SK-N-SH (cell line): Measurements from ENCODE around the gene POP5. TPM values are rescaled to one million over a fixed set of nuclear protein-coding genes. Genes with fewer than 3 reads are reported as not detected.

ENCODE experiments used
- CTCF ChIA-PET: fragments of 300-600, 350-600 bp; formaldehyde crosslinking; extraction: SDS; loops from one replicate; lab custom pipeline; 2021; lab: Yijun Ruan, JAX
- POLR2A ChIA-PET: fragments of 350-600 bp; sonication (Branson Sonifier 250); formaldehyde crosslinking; extraction: SDS; loops from one replicate; lab custom pipeline; 2020; ENCODE audit warnings: antibody characterized with exemption, inconsistent platforms; lab: Yijun Ruan, JAX
- DNase-seq: peaks from one replicate; pipeline ENCODE4 v3.0.0; 2012
- H2AFZ ChIP-seq: fragments of 200-600 bp; sonication (generic); 2 replicates; pipeline ENCODE4 v1.8.1; 2016; ENCODE audit warnings: antibody characterized with exemption, mild to moderate bottlenecking, low read depth
- H3F3A ChIP-seq: fragments of 200-600 bp; sonication (generic); replicated peaks from 2 replicates; pipeline ENCODE3; 2016; ENCODE audit warnings: antibody characterized with exemption, mild to moderate bottlenecking; ENCODE audit not compliant: insufficient read depth
- H3K27ac ChIP-seq, 2 experiments: fragments of 200-500 bp in 1 of 2; fragments of 200-600 bp in 1 of 2; sonication (Bioruptor generic) in 1 of 2; sonication (generic), shearing (Covaris generic) in 1 of 2; 2 replicates each; pipeline versions ENCODE4 v1.5.1 to v1.6.1; 2014 to 2016; ENCODE audit warnings: low read depth in 2 of 2, inconsistent platforms in 1 of 2, low read length in 1 of 2, mild to moderate bottlenecking in 1 of 2, mixed read lengths in 1 of 2
- H3K27me3 ChIP-seq: fragments of 200-600 bp; sonication (generic), shearing (Covaris generic); 2 replicates; pipeline ENCODE4 v1.6.1; 2016; ENCODE audit warnings: mixed run types; ENCODE audit not compliant: insufficient read depth
- H3K36me3 ChIP-seq, 2 experiments: fragments of 200-500 bp in 1 of 2; fragments of 200-600 bp in 1 of 2; sonication (Bioruptor generic) in 1 of 2; sonication (generic) in 1 of 2; replicated peaks in 1 of 2; 2 replicates each; pipeline versions ENCODE3 to v1.5.1; 2014 to 2016; ENCODE audit warnings: low read length in 1 of 2, mild to moderate bottlenecking in 1 of 2; ENCODE audit not compliant: insufficient read depth in 2 of 2, control insufficient read depth in 1 of 2
- H3K4me1 ChIP-seq, 2 experiments: fragments of 200-500 bp in 1 of 2; fragments of 200-600 bp in 1 of 2; sonication (Bioruptor generic) in 1 of 2; sonication (generic), shearing (Covaris generic) in 1 of 2; 2 replicates each; pipeline versions ENCODE4 v1.5.1 to v1.6.1; 2014 to 2016; ENCODE audit warnings: low read depth in 1 of 2, low read length in 1 of 2, mixed run types in 1 of 2; ENCODE audit not compliant: insufficient read depth in 2 of 2, control insufficient read depth in 1 of 2
- H3K4me2 ChIP-seq: fragments of 200-600 bp; sonication (generic), shearing (Covaris generic); 2 replicates; pipeline ENCODE4 v1.6.1; 2017; ENCODE audit warnings: mixed run types
- H3K4me3 ChIP-seq, 2 experiments: fragments of 200-500 bp in 1 of 2; fragments of 200-600 bp in 1 of 2; sonication (Bioruptor generic) in 1 of 2; sonication (generic), shearing (Covaris generic) in 1 of 2; 2 replicates each; pipeline versions ENCODE4 v1.5.1 to v1.8.1; 2014 to 2016; ENCODE audit warnings: low read depth in 2 of 2, inconsistent platforms in 1 of 2, low read length in 1 of 2, mild to moderate bottlenecking in 1 of 2, mixed read lengths in 1 of 2, moderate library complexity in 1 of 2
- H3K79me2 ChIP-seq: fragments of 200-600 bp; sonication (generic); 2 replicates; pipeline ENCODE4 v1.8.1; 2017; ENCODE audit warnings: mild to moderate bottlenecking; ENCODE audit not compliant: insufficient read depth
- H3K9ac ChIP-seq: fragments of 200-600 bp; sonication (generic); 2 replicates; pipeline ENCODE4 v1.6.1; 2017; ENCODE audit warnings: mixed run types
- H3K9me2 ChIP-seq: fragments of 200-600 bp; sonication (generic); 2 replicates; pipeline ENCODE4 v1.6.1; 2017; ENCODE audit warnings: mixed run types
- H3K9me3 ChIP-seq: fragments of 200-600 bp; sonication (generic); 2 replicates; pipeline ENCODE4 v1.6.1; 2017; ENCODE audit warnings: mixed run types, mild to moderate bottlenecking, moderate library complexity
- H4K20me1 ChIP-seq: fragments of 200-600 bp; sonication (generic); 2 replicates; pipeline ENCODE4 v1.6.1; 2017; ENCODE audit warnings: mild to moderate bottlenecking, mixed run types; ENCODE audit not compliant: insufficient read depth
- CHD2 ChIP-seq: fragments of 150-350 bp; IDR thresholded peaks from 2 replicates; pipeline ENCODE4 v1.6.1; 2018; ENCODE audit warnings: low read length; ENCODE audit not compliant: partially characterized antibody
- EZH2phosphoT487 ChIP-seq: fragments of 200-600 bp; sonication (generic); IDR thresholded peaks from 2 replicates; pipeline ENCODE4 v1.6.1; 2017; ENCODE audit warnings: low read depth, mixed run types, mild to moderate bottlenecking, antibody characterized with exemption, moderate library complexity, borderline replicate concordance
- FOSL2 ChIP-seq: IDR thresholded peaks from 2 replicates; pipeline ENCODE4 v1.4.0; 2012; ENCODE audit warnings: low read depth, mild to moderate bottlenecking, moderate library complexity, borderline replicate concordance
- FOXM1 ChIP-seq: IDR thresholded peaks from 2 replicates; pipeline ENCODE4 v1.4.0; 2012; ENCODE audit warnings: low read depth, mild to moderate bottlenecking
- GABPA ChIP-seq: IDR thresholded peaks from 2 replicates; pipeline ENCODE4 v1.4.0; 2012; ENCODE audit warnings: low read depth, mild to moderate bottlenecking
- GATA2 ChIP-seq: sonication (generic); formaldehyde crosslinking; IDR thresholded peaks from 2 replicates; pipeline ENCODE4 v1.5.0; 2020; ENCODE audit warnings: mild to moderate bottlenecking, missing genetic modification reagents
- JUND ChIP-seq: IDR thresholded peaks from 2 replicates; pipeline ENCODE4 v1.4.0; 2012
- MEF2A ChIP-seq: IDR thresholded peaks from 2 replicates; pipeline ENCODE4 v1.4.0; 2012; ENCODE audit warnings: low read depth, borderline replicate concordance
- MXI1 ChIP-seq: IDR thresholded peaks from 2 replicates; pipeline ENCODE4 v1.6.1; 2012; ENCODE audit warnings: mild to moderate bottlenecking, low read depth, low read length, improper control_type of control experiment
- NFIC ChIP-seq: IDR thresholded peaks from 2 replicates; pipeline ENCODE4 v1.4.0; 2012; ENCODE audit warnings: borderline replicate concordance
- RAD21 ChIP-seq: IDR thresholded peaks from 2 replicates; pipeline ENCODE4 v1.6.1; 2012; ENCODE audit warnings: mild to moderate bottlenecking, low read length
- RCOR1 ChIP-seq: fragments of 150-350 bp; IDR thresholded peaks from 2 replicates; pipeline ENCODE4 v1.6.1; 2017; ENCODE audit warnings: antibody characterized with exemption, low read length
- RFX5 ChIP-seq: IDR thresholded peaks from 2 replicates; pipeline ENCODE4 v1.6.1; 2012; ENCODE audit warnings: mild to moderate bottlenecking, improper control_type of control experiment, low read length
- SIN3A ChIP-seq: IDR thresholded peaks from 2 replicates; pipeline ENCODE4 v1.6.1; 2012; ENCODE audit warnings: low read depth, mild to moderate bottlenecking, low read length, moderate library complexity, borderline replicate concordance
- TAF1 ChIP-seq: IDR thresholded peaks from 2 replicates; pipeline ENCODE4 v1.6.1; 2012; ENCODE audit warnings: low read depth, mild to moderate bottlenecking, low read length, moderate library complexity, borderline replicate concordance
- TCF12 ChIP-seq: IDR thresholded peaks from 2 replicates; pipeline ENCODE4 v1.4.0; 2012
- TEAD4 ChIP-seq: IDR thresholded peaks from 2 replicates; pipeline ENCODE4 v1.4.0; 2012; ENCODE audit warnings: mild to moderate bottlenecking, borderline replicate concordance; ENCODE audit not compliant: insufficient read depth
- YY1 ChIP-seq: IDR thresholded peaks from 2 replicates; pipeline ENCODE4 v1.4.0; 2012; ENCODE audit warnings: low read depth, mild to moderate bottlenecking
- WGBS: methylation state at CpG from one replicate; pipeline ENCODE4 v1.1.6; 2017; ENCODE audit warnings: low lambda C conversion rate; 5-methylcytosine and 5-hydroxymethylcytosine counted together
- polyA plus RNA-seq, 3 experiments: library from polyadenylated mRNA; depleted of rRNA; stranded (reverse); fragments of >200 nt; gene quantifications; 2 replicates each; pipeline ENCODE4 v1.2.3, GENCODE V29; 2012
- TF ChIP-seq, protein P1 (sequence below): IDR thresholded peaks from 2 replicates; pipeline ENCODE4 v1.6.1; 2012; ENCODE audit warnings: mild to moderate bottlenecking, low read depth, low read length, moderate library complexity
- TF ChIP-seq, protein P2 (sequence below): fragments of 150-350 bp; IDR thresholded peaks from 2 replicates; pipeline ENCODE4 v1.6.1; 2016; ENCODE audit warnings: mild to moderate bottlenecking, low read depth, low read length
- TF ChIP-seq, protein P3 (sequence below): IDR thresholded peaks from 2 replicates; pipeline ENCODE4; 2012
- TF ChIP-seq, protein P4 (sequence below): fragments of 200-600 bp; sonication (generic); IDR thresholded peaks from 2 replicates; pipeline ENCODE4 v1.6.1; 2017; ENCODE audit warnings: antibody characterized with exemption, mild to moderate bottlenecking, moderate library complexity
- TF ChIP-seq, protein P5 (sequence below): IDR thresholded peaks from 2 replicates; pipeline ENCODE4 v1.4.0; 2012; ENCODE audit warnings: low read depth, borderline replicate concordance

Gene POP5
- polyA plus RNA-seq, 1 of the 3 experiments (the other 2 are of a cell fraction) = 129 TPM

DNA sequence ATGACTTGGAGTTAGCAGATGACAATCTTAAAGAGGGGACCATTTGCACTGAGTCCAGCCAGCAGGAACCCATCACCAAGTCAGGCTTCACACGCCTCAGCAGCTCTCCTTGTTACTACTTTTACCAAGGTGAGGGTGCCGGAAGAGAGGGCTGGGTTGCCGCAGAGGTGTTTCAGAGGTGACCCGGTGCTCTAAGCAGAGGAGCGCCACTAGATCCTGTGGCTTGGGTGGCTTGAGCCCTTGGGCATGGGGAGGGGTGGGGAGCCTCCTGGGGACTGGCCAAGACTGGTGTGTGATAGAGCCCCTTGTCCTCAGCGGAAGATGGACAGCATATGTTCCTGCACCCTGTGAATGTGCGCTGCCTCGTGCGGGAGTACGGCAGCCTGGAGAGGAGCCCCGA, 17.7 kb downstream of the POP5 start (continued):
- TF ChIP-seq, protein P1, sequence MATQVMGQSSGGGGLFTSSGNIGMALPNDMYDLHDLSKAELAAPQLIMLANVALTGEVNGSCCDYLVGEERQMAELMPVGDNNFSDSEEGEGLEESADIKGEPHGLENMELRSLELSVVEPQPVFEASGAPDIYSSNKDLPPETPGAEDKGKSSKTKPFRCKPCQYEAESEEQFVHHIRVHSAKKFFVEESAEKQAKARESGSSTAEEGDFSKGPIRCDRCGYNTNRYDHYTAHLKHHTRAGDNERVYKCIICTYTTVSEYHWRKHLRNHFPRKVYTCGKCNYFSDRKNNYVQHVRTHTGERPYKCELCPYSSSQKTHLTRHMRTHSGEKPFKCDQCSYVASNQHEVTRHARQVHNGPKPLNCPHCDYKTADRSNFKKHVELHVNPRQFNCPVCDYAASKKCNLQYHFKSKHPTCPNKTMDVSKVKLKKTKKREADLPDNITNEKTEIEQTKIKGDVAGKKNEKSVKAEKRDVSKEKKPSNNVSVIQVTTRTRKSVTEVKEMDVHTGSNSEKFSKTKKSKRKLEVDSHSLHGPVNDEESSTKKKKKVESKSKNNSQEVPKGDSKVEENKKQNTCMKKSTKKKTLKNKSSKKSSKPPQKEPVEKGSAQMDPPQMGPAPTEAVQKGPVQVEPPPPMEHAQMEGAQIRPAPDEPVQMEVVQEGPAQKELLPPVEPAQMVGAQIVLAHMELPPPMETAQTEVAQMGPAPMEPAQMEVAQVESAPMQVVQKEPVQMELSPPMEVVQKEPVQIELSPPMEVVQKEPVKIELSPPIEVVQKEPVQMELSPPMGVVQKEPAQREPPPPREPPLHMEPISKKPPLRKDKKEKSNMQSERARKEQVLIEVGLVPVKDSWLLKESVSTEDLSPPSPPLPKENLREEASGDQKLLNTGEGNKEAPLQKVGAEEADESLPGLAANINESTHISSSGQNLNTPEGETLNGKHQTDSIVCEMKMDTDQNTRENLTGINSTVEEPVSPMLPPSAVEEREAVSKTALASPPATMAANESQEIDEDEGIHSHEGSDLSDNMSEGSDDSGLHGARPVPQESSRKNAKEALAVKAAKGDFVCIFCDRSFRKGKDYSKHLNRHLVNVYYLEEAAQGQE = no peak
- TF ChIP-seq TCF12 (no peak), FOXM1 (no peak), RCOR1 (no peak), YY1 (no peak)

DNA sequence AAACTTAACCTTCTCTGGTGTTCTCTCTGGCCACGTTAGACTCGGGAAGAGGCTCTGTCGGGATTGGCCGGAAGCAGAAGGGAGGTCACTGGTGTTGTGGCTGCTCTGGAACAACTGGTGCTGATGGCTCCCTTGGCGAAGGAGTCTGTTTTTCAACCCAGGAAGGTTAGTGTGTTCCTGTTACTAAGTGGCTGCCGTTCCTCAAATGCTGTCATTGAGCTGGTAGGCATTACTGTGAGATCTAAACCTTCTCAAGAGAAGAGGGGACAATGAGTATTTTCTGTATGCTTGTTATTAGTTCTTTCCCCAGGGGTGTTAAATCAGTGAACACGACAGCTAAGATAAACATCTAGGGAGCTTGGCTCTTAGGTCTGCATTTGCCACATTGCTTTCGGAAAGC, 18.3 kb downstream of the POP5 start:
- 95% methylated on average over 7 of the region's 8 CpGs for WGBS
- Histone ChIP-seq H3K27me3 (no peaks in the 10 kb centered on the region), H3K9me3 (no peaks in the 10 kb centered on the region), H3K9ac (no peak overlapping the region), H3K79me2 (peaks cover 9% of the 10 kb centered on the region), H3K27ac (no peak overlapping the region), H3K4me3 (no peak overlapping the region), H2AFZ (no peak overlapping the region), H3K9me2 (no peaks in the 10 kb centered on the region), H3K36me3 (peaks cover 59 to 62% of the 10 kb centered on the region in 2 experiments), H3K4me2 (no peak overlapping the region), H4K20me1 (no peaks in the 10 kb centered on the region), H3K4me1 (no peaks in the 10 kb centered on the region), H3F3A (no peaks in the 10 kb centered on the region)
- TF ChIP-seq, protein P2, sequence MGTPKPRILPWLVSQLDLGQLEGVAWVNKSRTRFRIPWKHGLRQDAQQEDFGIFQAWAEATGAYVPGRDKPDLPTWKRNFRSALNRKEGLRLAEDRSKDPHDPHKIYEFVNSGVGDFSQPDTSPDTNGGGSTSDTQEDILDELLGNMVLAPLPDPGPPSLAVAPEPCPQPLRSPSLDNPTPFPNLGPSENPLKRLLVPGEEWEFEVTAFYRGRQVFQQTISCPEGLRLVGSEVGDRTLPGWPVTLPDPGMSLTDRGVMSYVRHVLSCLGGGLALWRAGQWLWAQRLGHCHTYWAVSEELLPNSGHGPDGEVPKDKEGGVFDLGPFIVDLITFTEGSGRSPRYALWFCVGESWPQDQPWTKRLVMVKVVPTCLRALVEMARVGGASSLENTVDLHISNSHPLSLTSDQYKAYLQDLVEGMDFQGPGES = no peak
- no peak for TF ChIP-seq TEAD4
- TF ChIP-seq MXI1 = no peak
- no peak for TF ChIP-seq FOSL2
- TF ChIP-seq GABPA = no peak
- no peak for TF ChIP-seq CHD2
- TF ChIP-seq RAD21 = no peak
- TF ChIP-seq, protein P3, sequence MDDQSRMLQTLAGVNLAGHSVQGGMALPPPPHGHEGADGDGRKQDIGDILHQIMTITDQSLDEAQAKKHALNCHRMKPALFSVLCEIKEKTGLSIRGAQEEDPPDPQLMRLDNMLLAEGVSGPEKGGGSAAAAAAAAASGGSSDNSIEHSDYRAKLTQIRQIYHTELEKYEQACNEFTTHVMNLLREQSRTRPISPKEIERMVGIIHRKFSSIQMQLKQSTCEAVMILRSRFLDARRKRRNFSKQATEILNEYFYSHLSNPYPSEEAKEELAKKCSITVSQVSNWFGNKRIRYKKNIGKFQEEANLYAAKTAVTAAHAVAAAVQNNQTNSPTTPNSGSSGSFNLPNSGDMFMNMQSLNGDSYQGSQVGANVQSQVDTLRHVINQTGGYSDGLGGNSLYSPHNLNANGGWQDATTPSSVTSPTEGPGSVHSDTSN = no peak
- no peak for TF ChIP-seq JUND
- no peak for TF ChIP-seq MEF2A
- no peak for TF ChIP-seq NFIC
- no peak for TF ChIP-seq RFX5
- no peak for TF ChIP-seq TAF1
- TF ChIP-seq SIN3A = no peak
- TF ChIP-seq EZH2phosphoT487 = no peak
- TF ChIP-seq, protein P4, sequence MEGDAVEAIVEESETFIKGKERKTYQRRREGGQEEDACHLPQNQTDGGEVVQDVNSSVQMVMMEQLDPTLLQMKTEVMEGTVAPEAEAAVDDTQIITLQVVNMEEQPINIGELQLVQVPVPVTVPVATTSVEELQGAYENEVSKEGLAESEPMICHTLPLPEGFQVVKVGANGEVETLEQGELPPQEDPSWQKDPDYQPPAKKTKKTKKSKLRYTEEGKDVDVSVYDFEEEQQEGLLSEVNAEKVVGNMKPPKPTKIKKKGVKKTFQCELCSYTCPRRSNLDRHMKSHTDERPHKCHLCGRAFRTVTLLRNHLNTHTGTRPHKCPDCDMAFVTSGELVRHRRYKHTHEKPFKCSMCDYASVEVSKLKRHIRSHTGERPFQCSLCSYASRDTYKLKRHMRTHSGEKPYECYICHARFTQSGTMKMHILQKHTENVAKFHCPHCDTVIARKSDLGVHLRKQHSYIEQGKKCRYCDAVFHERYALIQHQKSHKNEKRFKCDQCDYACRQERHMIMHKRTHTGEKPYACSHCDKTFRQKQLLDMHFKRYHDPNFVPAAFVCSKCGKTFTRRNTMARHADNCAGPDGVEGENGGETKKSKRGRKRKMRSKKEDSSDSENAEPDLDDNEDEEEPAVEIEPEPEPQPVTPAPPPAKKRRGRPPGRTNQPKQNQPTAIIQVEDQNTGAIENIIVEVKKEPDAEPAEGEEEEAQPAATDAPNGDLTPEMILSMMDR = no peak
- TF ChIP-seq TCF12 = no peak
- TF ChIP-seq, protein P5, sequence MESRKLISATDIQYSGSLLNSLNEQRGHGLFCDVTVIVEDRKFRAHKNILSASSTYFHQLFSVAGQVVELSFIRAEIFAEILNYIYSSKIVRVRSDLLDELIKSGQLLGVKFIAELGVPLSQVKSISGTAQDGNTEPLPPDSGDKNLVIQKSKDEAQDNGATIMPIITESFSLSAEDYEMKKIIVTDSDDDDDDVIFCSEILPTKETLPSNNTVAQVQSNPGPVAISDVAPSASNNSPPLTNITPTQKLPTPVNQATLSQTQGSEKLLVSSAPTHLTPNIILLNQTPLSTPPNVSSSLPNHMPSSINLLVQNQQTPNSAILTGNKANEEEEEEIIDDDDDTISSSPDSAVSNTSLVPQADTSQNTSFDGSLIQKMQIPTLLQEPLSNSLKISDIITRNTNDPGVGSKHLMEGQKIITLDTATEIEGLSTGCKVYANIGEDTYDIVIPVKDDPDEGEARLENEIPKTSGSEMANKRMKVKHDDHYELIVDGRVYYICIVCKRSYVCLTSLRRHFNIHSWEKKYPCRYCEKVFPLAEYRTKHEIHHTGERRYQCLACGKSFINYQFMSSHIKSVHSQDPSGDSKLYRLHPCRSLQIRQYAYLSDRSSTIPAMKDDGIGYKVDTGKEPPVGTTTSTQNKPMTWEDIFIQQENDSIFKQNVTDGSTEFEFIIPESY = no peak
- no peak for TF ChIP-seq GATA2 (CRISPR knock-in tag)
- no peak for TF ChIP-seq FOXM1
- ChIA-PET POLR2A (no interaction called here), CTCF (interaction anchor here (2.6 kb wide), 1 partner anchor 24 kb away, joined by 9 read pairs; no protein-coding TSS in a partner anchor)
- DNase-seq = no peak
